Keratinocyte (primary cell): ENCODE data around the gene COPG1. TPM values are rescaled to one million over a fixed set of nuclear protein-coding genes. Genes with fewer than 3 reads are reported as not detected.
A peak's percentile ranks its signal among the peaks of the same experiment; 100 is the strongest.
"Not testable (repeated sequence)": the region's sequence is repeated elsewhere in the genome, so short reads cannot be mapped to it uniquely, and the experiment has no call there.

Source experiments
- DNase-seq: peaks from one replicate; pipeline ENCODE4 v3.0.0-alpha.2; 2011; ENCODE audit warnings: low read depth, missing footprints, low spot score
- FAIRE-seq: peaks from 2 replicates; lab custom pipeline; 2011; peaks lifted over from hg19 to GRCh38; lab: Jason Lieb, UNC
- H2AFZ ChIP-seq: 2 replicates; pipeline ENCODE4 v1.6.0; 2012; ENCODE audit warnings: low read length, control low read depth, inconsistent platforms; ENCODE audit not compliant: control insufficient read depth
- H3K27ac ChIP-seq: 2 replicates; pipeline ENCODE4 v1.5.1; 2011; ENCODE audit warnings: low read length; ENCODE audit not compliant: control insufficient read depth, insufficient read depth
- H3K27me3 ChIP-seq: 3 replicates; pipeline ENCODE4 v1.6.0; 2011; ENCODE audit warnings: low read length; ENCODE audit not compliant: control insufficient read depth, insufficient read depth; ENCODE audit errors: extremely low read depth
- H3K36me3 ChIP-seq, 2 experiments: 2 replicates in 1 of 2; 3 replicates in 1 of 2; pipeline ENCODE4 v1.5.1; 2011; ENCODE audit warnings: low read length in 2 of 2, mild to moderate bottlenecking in 1 of 2; ENCODE audit not compliant: control insufficient read depth in 2 of 2, insufficient read depth in 2 of 2; ENCODE audit errors: extremely low read depth in 1 of 2
- H3K4me1 ChIP-seq: 3 replicates; pipeline ENCODE4 v1.5.1; 2011; ENCODE audit warnings: low read length; ENCODE audit not compliant: control insufficient read depth, insufficient read depth; ENCODE audit errors: extremely low read depth
- H3K4me2 ChIP-seq: 3 replicates; pipeline ENCODE4 v1.6.0; 2011; ENCODE audit warnings: low read depth, low read length; ENCODE audit not compliant: control insufficient read depth, insufficient read depth; ENCODE audit errors: extremely low read depth
- H3K4me3 ChIP-seq, 3 experiments: fragments of 200-600 bp in 1 of 3; sonication (generic) in 1 of 3; 2 replicates in 2 of 3; 3 replicates in 1 of 3; pipeline ENCODE4 v1.5.1; 2011 to 2016; ENCODE audit warnings: low read length in 3 of 3, mild to moderate bottlenecking in 3 of 3, control low read depth in 2 of 3, inconsistent platforms in 1 of 3, low read depth in 1 of 3, mixed read lengths in 1 of 3, mixed run types in 1 of 3, moderate library complexity in 1 of 3; ENCODE audit not compliant: control insufficient read depth in 2 of 3, insufficient read depth in 2 of 3; ENCODE audit errors: extremely low read depth in 1 of 3
- H3K79me2 ChIP-seq: 2 replicates; pipeline ENCODE4 v1.6.0; 2012; ENCODE audit warnings: low read length; ENCODE audit not compliant: control insufficient read depth, insufficient read depth
- H3K9ac ChIP-seq: 3 replicates; pipeline ENCODE4 v1.6.0; 2011; ENCODE audit warnings: low read length; ENCODE audit not compliant: control insufficient read depth, insufficient read depth; ENCODE audit errors: extremely low read depth
- H3K9me1 ChIP-seq: 3 replicates; pipeline ENCODE4 v1.6.0; 2011; ENCODE audit warnings: low read length; ENCODE audit not compliant: control insufficient read depth, insufficient read depth; ENCODE audit errors: extremely low read depth
- H3K9me3 ChIP-seq: 2 replicates; pipeline ENCODE4 v1.5.1; 2012; ENCODE audit warnings: low read depth, low read length; ENCODE audit not compliant: control insufficient read depth
- H4K20me1 ChIP-seq: 3 replicates; pipeline ENCODE4 v1.6.0; 2011; ENCODE audit warnings: low read length; ENCODE audit not compliant: control insufficient read depth, insufficient read depth; ENCODE audit errors: extremely low read depth
- EZH2 ChIP-seq: IDR thresholded peaks from one replicate; pipeline ENCODE4 v1.6.1; 2012; ENCODE audit warnings: inconsistent platforms, mild to moderate bottlenecking, low read length, moderate library complexity
- dilution Hi-C: fragments of 300-500 bp; cut with MboI; formaldehyde crosslinking; loops from one replicate; pipeline ENCODE4 v1.7.0; 2020; ENCODE audit warnings: low sequenced_read_pairs; ENCODE audit not compliant: extremely low pct_ligation_motif_present
- polyA plus RNA-seq, 5 experiments: library from polyadenylated mRNA; depleted of rRNA in 3 of 5; stranded (reverse) in 3 of 5; stranded (forward) in 1 of 5; unstranded in 1 of 5; fragments of >200 nt; gene quantifications; 1 replicate in 1 of 5; 2 replicates in 3 of 5; 3 replicates in 1 of 5; pipeline versions ENCODE4 v1.2.1 to v1.2.3, GENCODE V29; 2011 to 2012; ENCODE audit warnings: missing spikeins in 2 of 5, low read depth in 1 of 5, low replicate concordance in 1 of 5
- TF ChIP-seq, protein P1 (sequence below), 3 experiments: IDR thresholded peaks in 1 of 3; conservative IDR thresholded peaks in 1 of 3; optimal IDR thresholded peaks in 1 of 3; 2 replicates in 2 of 3; 3 replicates in 1 of 3; pipeline versions ENCODE3 to v1.5.1; 2011; ENCODE audit warnings: low read length in 3 of 3, mild to moderate bottlenecking in 3 of 3, moderate library complexity in 2 of 3, control low read depth in 1 of 3, inconsistent platforms in 1 of 3; ENCODE audit not compliant: insufficient read depth in 2 of 3; ENCODE audit errors: extremely low read depth in 1 of 3

Gene COPG1
- polyA plus RNA-seq, 1 donor (not counting 4 experiments of a cell fraction or from before 2014, with no cell fraction given) = 65.5 TPM

DNA sequence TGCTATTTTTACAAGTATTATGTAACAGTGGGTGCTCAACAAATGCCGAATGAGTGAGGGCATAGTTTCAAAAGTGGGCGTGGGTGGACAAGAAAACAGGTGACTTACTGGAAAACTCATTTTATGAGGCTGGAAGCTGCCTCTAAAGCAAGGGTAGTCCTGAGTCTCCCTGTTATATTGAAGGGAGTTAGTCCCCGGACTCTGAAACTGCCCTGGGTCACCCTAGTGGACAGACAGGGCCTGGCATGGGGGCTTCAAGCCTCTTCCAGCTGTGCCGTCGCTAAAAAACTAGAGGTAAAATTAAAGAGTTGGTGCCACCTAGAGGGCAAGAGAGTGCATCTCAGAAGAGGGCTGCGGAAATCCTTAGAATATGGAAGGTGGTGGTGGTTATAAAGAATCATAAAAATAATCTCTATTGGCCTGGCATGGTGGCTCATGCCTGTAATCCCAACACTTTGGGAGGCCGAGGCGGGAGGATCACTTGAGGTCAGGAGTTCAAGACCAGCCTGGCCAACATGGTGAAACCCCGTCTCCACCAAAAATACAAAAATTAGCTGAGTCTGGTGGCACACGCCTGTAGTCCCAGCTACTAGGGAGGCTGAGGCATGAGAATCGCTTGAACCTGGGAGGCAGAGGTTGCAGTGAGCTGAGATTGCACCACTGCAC, 3.6 kb upstream of the COPG1 start:
- H3K9me1 ChIP-seq, H3K36me3 ChIP-seq, H3K4me3 ChIP-seq, H4K20me1 ChIP-seq, FAIRE-seq, H3K27me3 ChIP-seq, H3K9me3 ChIP-seq, dilution Hi-C loops, H2AFZ ChIP-seq: not testable (repeated sequence)
- TF ChIP-seq, protein P1, sequence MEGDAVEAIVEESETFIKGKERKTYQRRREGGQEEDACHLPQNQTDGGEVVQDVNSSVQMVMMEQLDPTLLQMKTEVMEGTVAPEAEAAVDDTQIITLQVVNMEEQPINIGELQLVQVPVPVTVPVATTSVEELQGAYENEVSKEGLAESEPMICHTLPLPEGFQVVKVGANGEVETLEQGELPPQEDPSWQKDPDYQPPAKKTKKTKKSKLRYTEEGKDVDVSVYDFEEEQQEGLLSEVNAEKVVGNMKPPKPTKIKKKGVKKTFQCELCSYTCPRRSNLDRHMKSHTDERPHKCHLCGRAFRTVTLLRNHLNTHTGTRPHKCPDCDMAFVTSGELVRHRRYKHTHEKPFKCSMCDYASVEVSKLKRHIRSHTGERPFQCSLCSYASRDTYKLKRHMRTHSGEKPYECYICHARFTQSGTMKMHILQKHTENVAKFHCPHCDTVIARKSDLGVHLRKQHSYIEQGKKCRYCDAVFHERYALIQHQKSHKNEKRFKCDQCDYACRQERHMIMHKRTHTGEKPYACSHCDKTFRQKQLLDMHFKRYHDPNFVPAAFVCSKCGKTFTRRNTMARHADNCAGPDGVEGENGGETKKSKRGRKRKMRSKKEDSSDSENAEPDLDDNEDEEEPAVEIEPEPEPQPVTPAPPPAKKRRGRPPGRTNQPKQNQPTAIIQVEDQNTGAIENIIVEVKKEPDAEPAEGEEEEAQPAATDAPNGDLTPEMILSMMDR (optimal IDR thresholded peaks at IDR 0.05 in 1 of 3, IDR thresholded peaks at IDR 0.05 in 1 of 3, conservative IDR thresholded peaks at IDR 0.05 in 1 of 3; ENCODE audit: extremely low read depth in 1 of 3, insufficient read depth in 2 of 3, low read length in 3 of 3) = peak; percentile 65 to 97 (median 78)
- peak; percentile 59 for DNase-seq
- Histone ChIP-seq H3K4me2 (peak overlapping the region; percentile 57), H3K4me1 (peaks cover 23% of the 10 kb centered on the region), H3K9ac (peak overlapping the region; percentile 31), H3K79me2 (peaks cover 25% of the 10 kb centered on the region), H3K27ac (peak overlapping the region; percentile 50)

DNA sequence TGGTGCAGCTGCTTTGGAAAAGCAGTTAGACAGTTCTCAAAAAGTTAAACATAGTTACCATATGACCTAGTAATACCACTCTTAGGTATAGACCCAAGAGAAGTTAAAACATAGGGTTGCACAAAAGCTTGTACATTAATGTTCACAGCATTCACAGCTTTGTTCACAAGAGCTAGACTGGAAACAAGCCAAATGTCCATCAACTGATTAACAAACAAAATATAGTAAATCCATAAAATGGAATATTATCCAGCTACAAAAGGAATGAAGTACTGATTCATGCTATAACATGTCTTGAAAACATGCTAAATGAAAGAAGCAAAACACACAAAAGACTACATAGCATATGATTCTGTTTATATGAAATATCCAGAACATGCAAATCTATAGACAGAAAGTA, 2.8 kb upstream of the COPG1 start:
- no peak overlapping the region for H2AFZ ChIP-seq
- no peak overlapping the region for H3K9ac ChIP-seq
- TF ChIP-seq, protein P1 (optimal IDR thresholded peaks at IDR 0.05 in 1 of 3, IDR thresholded peaks at IDR 0.05 in 1 of 3, conservative IDR thresholded peaks at IDR 0.05 in 1 of 3; ENCODE audit: extremely low read depth in 1 of 3, insufficient read depth in 2 of 3, low read length in 3 of 3) = no peak
- TF ChIP-seq EZH2 = no peak
- no peaks in the 10 kb centered on the region for H3K9me1 ChIP-seq
- no peak overlapping the region for H3K27ac ChIP-seq
- H4K20me1 ChIP-seq = no peaks in the 10 kb centered on the region
- peaks cover 23% of the 10 kb centered on the region for H3K4me1 ChIP-seq
- no peak overlapping the region for H3K4me2 ChIP-seq
- FAIRE-seq = no peak
- dilution Hi-C loops = no loop called here
- H3K27me3 ChIP-seq = no peaks in the 10 kb centered on the region
- H3K79me2 ChIP-seq = peaks cover 29% of the 10 kb centered on the region
- no peak overlapping the region for H3K4me3 ChIP-seq
- H3K9me3 ChIP-seq = no peaks in the 10 kb centered on the region
- no peaks in the 10 kb centered on the region for H3K36me3 ChIP-seq
- DNase-seq = no peak
